Neural progenitor cell (in vitro differentiated cells): ENCODE data around the gene RAVER2. TPM values are rescaled to one million over a fixed set of nuclear protein-coding genes. Genes with fewer than 3 reads are reported as not detected.

ENCODE experiments used
- DNase-seq: peaks from one replicate; pipeline ENCODE4 v3.0.0-alpha.2; 2016; ENCODE audit warnings: low spot score
- H2AFZ ChIP-seq: fragments of 200-600 bp; sonication (generic); replicated peaks from 2 replicates; pipeline ENCODE4 v1.6.1; 2016; ENCODE audit warnings: antibody characterized with exemption
- H3F3A ChIP-seq: fragments of 200-600 bp; sonication (generic); 2 replicates; pipeline ENCODE4 v1.6.1; 2016; ENCODE audit warnings: antibody characterized with exemption, low read depth
- H3K27ac ChIP-seq: fragments of 200-600 bp; sonication (generic); 2 replicates; pipeline ENCODE4 v1.5.1; 2016; ENCODE audit warnings: mild to moderate bottlenecking
- H3K27me3 ChIP-seq: fragments of 200-600 bp; sonication (generic); 2 replicates; pipeline ENCODE4 v1.6.1; 2016; ENCODE audit warnings: mild to moderate bottlenecking, moderate library complexity
- H3K36me3 ChIP-seq: fragments of 200-600 bp; sonication (generic); 2 replicates; pipeline ENCODE4 v1.5.1; 2016
- H3K4me1 ChIP-seq: fragments of 200-600 bp; sonication (generic); 2 replicates; pipeline ENCODE4 v1.6.1; 2016; ENCODE audit warnings: mixed run types
- H3K4me2 ChIP-seq: fragments of 200-600 bp; sonication (generic); 2 replicates; pipeline ENCODE4 v1.6.1; 2016
- H3K4me3 ChIP-seq: fragments of 200-600 bp; sonication (generic); 2 replicates; pipeline ENCODE4 v1.5.1; 2016
- H3K79me2 ChIP-seq: fragments of 200-600 bp; sonication (generic); 2 replicates; pipeline ENCODE4 v1.6.1; 2016; ENCODE audit warnings: low read depth
- H3K9ac ChIP-seq: fragments of 200-600 bp; sonication (generic); 2 replicates; pipeline ENCODE4 v1.6.1; 2016
- H3K9me3 ChIP-seq: fragments of 200-600 bp; sonication (generic); 2 replicates; pipeline ENCODE4 v1.5.1; 2016; ENCODE audit warnings: low read depth
- H4K20me1 ChIP-seq: fragments of 200-600 bp; sonication (generic); 2 replicates; pipeline ENCODE4 v1.6.1; 2016; ENCODE audit warnings: low read depth
- H3K27ac Mint-ChIP-seq: 3 replicates; pipeline ENCODE4 v1.8.0; 2021; ENCODE audit warnings: mixed read lengths
- H3K27me3 Mint-ChIP-seq: 2 replicates; pipeline ENCODE4 v1.8.0; 2022; ENCODE audit warnings: low read depth, mild to moderate bottlenecking, inconsistent platforms, moderate library complexity, mixed read lengths; ENCODE audit not compliant: insufficient read depth
- H3K36me3 Mint-ChIP-seq: 3 replicates; pipeline ENCODE4 v1.8.0; 2021; ENCODE audit warnings: mixed read lengths
- H3K4me1 Mint-ChIP-seq: 3 replicates; pipeline ENCODE4 v1.8.0; 2021; ENCODE audit warnings: mixed read lengths
- H3K4me3 Mint-ChIP-seq: 3 replicates; pipeline ENCODE4 v1.8.0; 2021; ENCODE audit warnings: mild to moderate bottlenecking, moderate library complexity, mixed read lengths
- H3K9me3 Mint-ChIP-seq: 3 replicates; pipeline ENCODE4 v1.8.0; 2020; ENCODE audit warnings: mixed read lengths
- EZH2 ChIP-seq: fragments of 200-600 bp; sonication (generic); IDR thresholded peaks from 2 replicates; pipeline ENCODE4 v1.6.1; 2017; ENCODE audit warnings: antibody characterized with exemption, mild to moderate bottlenecking, moderate library complexity
- EZH2phosphoT487 ChIP-seq: fragments of 200-600 bp; sonication (generic); IDR thresholded peaks from 2 replicates; pipeline ENCODE4 v1.6.1; 2017; ENCODE audit warnings: antibody characterized with exemption
- total RNA-seq: library from RNA; depleted of rRNA; stranded (reverse); fragments of >200 nt; gene quantifications from 2 replicates; pipeline ENCODE4 v1.2.3, GENCODE V29; 2015; ENCODE audit warnings: low replicate concordance
- TF ChIP-seq, protein P1 (sequence below): fragments of 200-600 bp; sonication (generic); IDR thresholded peaks from 2 replicates; pipeline ENCODE4 v1.5.1; 2017; ENCODE audit warnings: antibody characterized with exemption, mild to moderate bottlenecking

Gene RAVER2
- total RNA-seq, 1 donor from 2014 or later: 37.2 TPM

DNA sequence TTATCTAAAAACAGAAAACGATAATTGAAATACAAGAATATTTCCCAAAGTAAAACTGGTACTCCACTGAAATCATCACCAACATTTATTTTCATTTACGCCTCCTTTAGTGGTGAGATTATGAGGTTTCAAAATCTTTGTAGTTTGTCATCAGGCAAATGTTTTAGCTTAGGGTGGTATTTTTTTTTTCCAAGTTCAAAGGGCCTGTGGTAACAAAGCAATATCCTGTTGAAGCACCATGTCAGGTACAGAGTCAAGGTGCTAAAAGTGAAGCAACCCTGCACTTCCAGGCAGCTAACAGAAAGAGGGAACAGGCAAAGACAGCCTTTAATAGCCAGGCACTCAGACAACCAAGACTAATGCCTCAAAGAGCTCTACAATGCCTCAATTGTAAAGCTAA is 132.3 kb downstream of the RAVER2 start:
- no peak overlapping the region for H3K27ac Mint-ChIP-seq
- Histone ChIP-seq H2AFZ (no peak overlapping the region), H3K4me1 (no peaks in the 10 kb centered on the region), H3K4me2 (no peak overlapping the region), H3K9ac (no peak overlapping the region), H3K27ac (no peak overlapping the region), H4K20me1 (no peaks in the 10 kb centered on the region), H3K36me3 (no peaks in the 10 kb centered on the region), H3K27me3 (no peaks in the 10 kb centered on the region), H3K9me3 (no peaks in the 10 kb centered on the region), H3K79me2 (no peaks in the 10 kb centered on the region), H3K4me3 (no peak overlapping the region), H3F3A (peaks cover 6% of the 10 kb centered on the region)
- TF ChIP-seq EZH2phosphoT487: no peak
- no peak for TF ChIP-seq EZH2
- TF ChIP-seq, protein P1, sequence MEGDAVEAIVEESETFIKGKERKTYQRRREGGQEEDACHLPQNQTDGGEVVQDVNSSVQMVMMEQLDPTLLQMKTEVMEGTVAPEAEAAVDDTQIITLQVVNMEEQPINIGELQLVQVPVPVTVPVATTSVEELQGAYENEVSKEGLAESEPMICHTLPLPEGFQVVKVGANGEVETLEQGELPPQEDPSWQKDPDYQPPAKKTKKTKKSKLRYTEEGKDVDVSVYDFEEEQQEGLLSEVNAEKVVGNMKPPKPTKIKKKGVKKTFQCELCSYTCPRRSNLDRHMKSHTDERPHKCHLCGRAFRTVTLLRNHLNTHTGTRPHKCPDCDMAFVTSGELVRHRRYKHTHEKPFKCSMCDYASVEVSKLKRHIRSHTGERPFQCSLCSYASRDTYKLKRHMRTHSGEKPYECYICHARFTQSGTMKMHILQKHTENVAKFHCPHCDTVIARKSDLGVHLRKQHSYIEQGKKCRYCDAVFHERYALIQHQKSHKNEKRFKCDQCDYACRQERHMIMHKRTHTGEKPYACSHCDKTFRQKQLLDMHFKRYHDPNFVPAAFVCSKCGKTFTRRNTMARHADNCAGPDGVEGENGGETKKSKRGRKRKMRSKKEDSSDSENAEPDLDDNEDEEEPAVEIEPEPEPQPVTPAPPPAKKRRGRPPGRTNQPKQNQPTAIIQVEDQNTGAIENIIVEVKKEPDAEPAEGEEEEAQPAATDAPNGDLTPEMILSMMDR: no peak
- H3K9me3 Mint-ChIP-seq: no peaks in the 10 kb centered on the region
- no peak overlapping the region for H3K4me3 Mint-ChIP-seq
- peaks cover 3% of the 10 kb centered on the region for H3K27me3 Mint-ChIP-seq
- peaks cover 13% of the 10 kb centered on the region for H3K36me3 Mint-ChIP-seq
- H3K4me1 Mint-ChIP-seq: peaks cover 10% of the 10 kb centered on the region
- DNase-seq: no peak

DNA sequence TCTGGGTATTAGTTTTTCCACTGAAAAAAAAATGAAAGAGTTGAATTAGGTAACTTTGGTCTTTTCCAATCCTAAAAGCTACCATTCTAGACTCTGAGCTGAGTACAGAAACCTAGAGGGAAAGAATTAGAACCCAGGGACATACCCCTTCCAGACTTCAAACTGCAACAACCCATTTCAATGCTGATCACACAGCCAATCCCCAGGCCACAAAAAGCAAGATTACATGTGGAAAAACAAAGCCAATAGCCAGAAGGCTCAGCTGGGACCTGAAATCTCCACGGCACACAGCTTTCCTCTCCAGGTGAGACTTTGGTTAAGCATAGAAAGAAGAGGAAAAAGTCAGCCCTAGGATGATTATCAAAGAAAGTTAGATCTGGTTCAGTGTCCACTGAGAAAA is 132.7 kb downstream of the RAVER2 start:
- Histone ChIP-seq H3K9me3 (no peaks in the 10 kb centered on the region), H3K79me2 (no peaks in the 10 kb centered on the region), H4K20me1 (no peaks in the 10 kb centered on the region), H3K27ac (no peak overlapping the region), H3K4me3 (no peak overlapping the region), H3K4me2 (no peak overlapping the region), H3K4me1 (no peaks in the 10 kb centered on the region), H3F3A (peaks cover 6% of the 10 kb centered on the region), H3K27me3 (no peaks in the 10 kb centered on the region), H3K9ac (no peak overlapping the region), H3K36me3 (no peaks in the 10 kb centered on the region), H2AFZ (no peak overlapping the region)
- Mint-ChIP-seq H3K27ac (no peak overlapping the region), H3K4me3 (no peak overlapping the region), H3K27me3 (peaks cover 3% of the 10 kb centered on the region), H3K4me1 (peaks cover 9% of the 10 kb centered on the region), H3K36me3 (peaks cover 9% of the 10 kb centered on the region), H3K9me3 (no peaks in the 10 kb centered on the region)
- DNase-seq: no peak
- TF ChIP-seq, protein P1: no peak
- no peak for TF ChIP-seq EZH2phosphoT487
- TF ChIP-seq EZH2: no peak

DNA sequence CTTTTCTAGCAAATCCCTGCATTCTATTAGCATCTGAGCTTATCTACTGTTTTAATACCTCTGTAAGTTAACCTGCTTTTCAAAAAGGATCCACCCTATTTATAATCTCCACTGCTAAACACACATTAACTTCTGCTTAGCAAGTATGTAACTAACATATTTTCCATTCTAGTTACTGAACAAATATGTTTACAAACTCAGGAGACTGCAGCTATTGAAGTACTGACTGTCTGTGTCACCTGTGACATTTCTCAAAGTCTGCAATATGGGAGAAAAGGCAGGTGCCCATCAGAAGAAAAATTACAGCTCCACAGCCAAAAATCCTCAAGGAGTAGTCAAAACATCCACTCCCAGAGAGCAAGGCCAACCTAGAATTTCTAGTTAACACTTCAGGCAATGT is 133.2 kb downstream of the RAVER2 start:
- Mint-ChIP-seq H3K4me3 (no peak overlapping the region), H3K4me1 (peaks cover 11% of the 10 kb centered on the region), H3K36me3 (peaks cover 9% of the 10 kb centered on the region), H3K9me3 (no peaks in the 10 kb centered on the region), H3K27ac (no peak overlapping the region), H3K27me3 (peaks cover 3% of the 10 kb centered on the region)
- Histone ChIP-seq H3K9me3 (no peaks in the 10 kb centered on the region), H3K36me3 (no peaks in the 10 kb centered on the region), H3K4me2 (no peak overlapping the region), H2AFZ (no peak overlapping the region), H3F3A (peaks cover 6% of the 10 kb centered on the region), H3K27ac (no peak overlapping the region), H3K4me3 (no peak overlapping the region), H3K27me3 (no peaks in the 10 kb centered on the region), H4K20me1 (no peaks in the 10 kb centered on the region), H3K9ac (no peak overlapping the region), H3K79me2 (no peaks in the 10 kb centered on the region), H3K4me1 (no peaks in the 10 kb centered on the region)
- no peak for DNase-seq
- TF ChIP-seq EZH2 (no peak), EZH2phosphoT487 (no peak)
- TF ChIP-seq, protein P1: no peak
